Activated CD4-positive, alpha-beta T cell treated with anti-CD3 and anti-CD28 coated beads, Interleukin-2, amount 50 U/mL, for 48 hours (primary cell): Measurements from ENCODE around the gene FAM174B.

ENCODE experiments used
- DNase-seq, 2 experiments: peaks; one replicate each; pipeline ENCODE4 v3.0.0-alpha.2; 2020

Gene FAM174B

DNA sequence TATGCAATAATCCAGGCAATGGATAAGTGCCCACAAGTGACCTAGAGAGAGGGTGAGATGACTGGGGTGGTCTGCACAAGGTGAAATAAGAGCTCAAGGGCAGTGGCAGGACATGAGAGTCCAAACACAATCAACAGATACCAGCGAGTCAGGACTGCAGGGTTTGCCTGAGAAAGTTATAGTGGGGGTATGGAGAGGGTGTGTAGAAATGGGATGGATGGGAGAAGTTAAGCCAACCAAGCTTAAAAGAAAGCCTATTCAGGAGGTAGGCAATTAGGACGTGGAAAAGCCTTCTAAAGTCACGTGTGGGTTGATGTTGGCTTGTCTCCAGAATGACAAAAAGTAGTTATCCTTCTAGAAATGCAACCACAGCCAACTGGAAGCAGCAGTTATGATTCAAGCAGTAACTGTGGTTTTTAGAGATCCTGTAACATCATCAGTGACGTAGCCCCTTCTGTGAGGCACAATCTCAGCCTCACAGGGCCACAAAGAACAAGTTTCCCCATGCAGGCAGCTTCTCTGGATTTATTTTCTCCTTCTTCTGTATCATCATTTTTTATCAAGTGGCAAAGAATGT, 56.1 kb downstream of the FAM174B start:
- DNase-seq: no peak

DNA sequence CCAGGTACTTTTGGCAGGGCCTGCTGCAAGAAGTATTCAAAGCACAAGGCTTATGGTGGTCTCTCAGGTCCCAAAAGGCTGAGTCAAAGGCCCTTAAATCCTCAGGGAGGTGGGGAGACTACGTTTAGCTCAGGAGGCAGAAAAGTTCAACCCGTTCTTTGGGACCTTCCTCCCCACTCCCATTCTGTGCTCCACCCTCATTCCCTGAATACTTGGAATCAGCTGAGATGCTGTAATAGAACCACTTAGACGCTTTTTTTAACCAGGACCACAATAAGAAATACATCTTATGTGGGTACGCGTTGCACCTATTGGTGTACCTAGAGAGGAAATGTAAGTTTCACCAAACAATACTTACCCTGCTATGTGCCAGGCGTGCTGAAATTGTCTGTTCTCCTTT, 58.0 kb downstream of the FAM174B start:
- DNase-seq: no peak

DNA sequence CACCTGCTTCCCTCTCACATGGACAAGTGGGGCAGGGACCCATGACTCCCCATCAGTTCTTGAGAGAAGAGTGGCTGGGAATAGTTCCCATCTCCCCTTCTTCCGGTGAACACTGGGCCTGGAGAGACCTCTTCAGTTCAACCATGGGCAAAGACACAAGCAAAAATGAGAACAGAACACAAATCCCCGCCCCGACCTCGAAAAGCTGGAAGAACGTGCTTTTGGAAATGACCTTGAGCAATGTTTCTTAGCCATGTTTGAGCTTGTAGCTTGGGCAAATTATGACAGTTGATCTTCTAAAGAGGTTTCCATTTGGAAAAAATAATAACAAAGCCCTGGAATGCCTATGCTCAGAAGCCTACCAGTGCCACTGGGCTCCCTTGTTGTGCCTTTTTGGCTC, 59.0 kb downstream of the FAM174B start:
- no peak for DNase-seq

DNA sequence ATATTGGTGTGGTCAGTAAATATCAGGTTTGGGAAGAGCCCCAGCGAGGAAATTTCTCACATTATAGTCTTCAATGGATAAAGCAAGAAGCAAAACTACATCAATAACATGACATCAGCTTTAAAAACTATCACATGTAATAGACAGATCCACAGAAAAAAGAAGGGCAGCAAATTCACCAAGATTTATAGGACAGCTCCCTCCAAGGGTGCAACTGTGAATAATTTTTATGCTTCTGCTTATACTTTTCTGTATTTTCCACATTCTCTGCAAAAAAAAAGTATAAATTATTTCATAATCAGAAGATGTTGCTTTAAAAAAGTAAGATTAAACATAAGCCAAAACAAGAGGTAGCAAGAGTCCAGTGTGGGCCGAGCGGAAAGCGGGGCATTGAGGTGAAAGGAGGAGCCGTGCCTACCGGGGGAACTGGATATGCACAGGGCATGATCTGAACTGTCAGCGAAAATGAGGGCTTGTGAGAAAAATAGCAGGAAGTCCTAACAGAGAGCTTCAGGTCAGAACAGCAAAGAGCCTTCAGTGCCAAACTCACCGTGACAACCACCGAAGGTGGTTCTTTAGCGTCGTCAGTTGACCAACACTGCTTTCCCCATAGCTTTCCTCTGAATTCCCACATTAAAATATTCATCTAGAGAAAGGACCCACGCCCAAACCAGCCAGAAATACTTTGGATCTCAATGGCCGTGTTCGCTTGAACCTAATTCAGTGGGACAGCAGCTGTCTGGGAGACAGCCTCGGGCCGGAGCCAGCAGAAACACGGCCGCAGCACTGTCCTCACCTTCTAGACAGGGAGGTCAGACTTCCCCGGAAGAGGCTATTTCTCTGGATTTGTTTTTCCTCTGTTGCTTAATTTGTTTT, 59.8 kb downstream of the FAM174B start:
- DNase-seq: no peak

DNA sequence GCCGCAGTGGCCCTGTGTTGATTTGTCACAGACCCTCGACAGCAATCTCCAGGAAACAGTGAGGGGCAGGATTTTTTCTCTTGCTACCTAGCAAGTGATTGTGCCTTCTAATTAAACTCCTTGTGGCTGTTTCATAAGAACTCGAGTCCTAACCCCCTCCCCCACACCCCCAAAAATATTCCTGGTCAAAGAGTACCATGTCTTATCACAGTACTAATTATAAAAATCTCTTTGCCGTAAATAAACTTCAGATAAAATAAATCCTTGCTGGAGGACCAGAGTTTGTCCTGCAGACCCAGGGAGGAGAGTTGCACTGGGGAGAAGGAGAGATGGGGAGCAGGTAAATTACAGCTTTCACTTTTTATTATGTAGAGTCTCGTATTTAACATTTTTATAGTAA, 64.3 kb downstream of the FAM174B start:
- no peak for DNase-seq

DNA sequence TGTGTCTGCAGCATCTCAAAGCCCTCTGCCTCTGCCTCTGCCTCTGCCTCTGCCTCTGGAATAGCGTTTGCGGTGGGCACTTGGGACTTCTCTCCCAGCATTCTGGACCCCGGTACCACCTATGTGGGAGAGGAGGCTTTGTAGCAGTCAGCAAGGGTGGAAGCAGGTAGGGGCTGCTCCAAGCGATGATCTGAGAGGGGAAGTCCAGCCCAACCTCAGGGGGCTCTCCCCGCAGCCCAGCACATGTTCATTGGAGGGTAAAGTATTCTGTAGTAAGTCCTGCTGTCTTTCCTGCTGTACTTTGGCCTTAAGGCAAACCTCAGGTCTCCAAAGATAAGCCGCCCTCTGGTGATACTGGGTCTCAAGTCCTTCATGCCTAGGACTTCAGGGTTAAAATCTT, 68.6 kb downstream of the FAM174B start:
- no peak for DNase-seq

DNA sequence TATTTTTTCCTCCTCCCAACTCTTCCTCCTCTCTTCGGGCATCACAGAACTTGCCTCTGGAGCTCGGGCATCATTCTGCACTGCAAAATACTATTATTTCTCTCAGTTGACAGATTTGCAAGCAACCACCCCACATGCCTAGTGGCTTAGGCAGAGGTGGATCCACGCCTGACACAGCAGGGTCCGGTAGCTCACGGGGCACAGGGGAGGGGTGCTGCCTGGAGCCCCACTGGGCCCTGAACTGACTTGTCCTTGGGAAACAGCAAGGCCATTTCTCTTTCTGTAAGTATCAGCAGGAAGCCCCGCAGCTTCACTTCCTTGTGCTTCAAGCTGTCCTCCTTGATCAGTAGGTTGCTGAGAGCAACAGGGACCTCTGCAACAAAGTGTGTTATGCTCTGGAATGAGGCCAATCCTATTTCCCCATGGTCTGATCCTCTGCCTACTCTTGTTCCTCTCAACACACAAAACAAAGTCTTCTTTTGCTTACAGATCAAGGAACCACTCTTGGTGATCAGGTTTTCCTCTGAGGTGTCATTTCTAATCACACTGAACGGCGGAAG, 69.1 kb downstream of the FAM174B start:
- DNase-seq: no peak

DNA sequence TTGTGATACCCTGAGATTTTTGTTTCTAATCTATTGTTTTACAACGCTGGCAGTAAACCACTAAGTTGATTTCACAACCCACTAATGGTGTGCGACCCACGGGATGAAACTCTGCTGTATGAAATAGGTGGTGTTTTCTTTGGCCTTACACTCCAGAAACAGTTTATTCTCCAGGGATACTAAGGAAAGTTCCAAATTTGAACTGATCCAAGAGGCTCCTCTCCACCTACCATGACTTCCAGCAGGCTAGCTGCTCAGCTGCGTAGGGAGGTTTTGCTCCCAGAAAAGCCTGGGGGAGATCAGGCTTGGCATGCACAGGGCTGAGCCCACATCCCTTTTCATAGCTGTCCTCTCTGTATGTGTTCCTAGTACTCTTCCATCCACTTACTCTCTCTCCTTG, 71.5 kb downstream of the FAM174B start:
- DNase-seq: no peak

DNA sequence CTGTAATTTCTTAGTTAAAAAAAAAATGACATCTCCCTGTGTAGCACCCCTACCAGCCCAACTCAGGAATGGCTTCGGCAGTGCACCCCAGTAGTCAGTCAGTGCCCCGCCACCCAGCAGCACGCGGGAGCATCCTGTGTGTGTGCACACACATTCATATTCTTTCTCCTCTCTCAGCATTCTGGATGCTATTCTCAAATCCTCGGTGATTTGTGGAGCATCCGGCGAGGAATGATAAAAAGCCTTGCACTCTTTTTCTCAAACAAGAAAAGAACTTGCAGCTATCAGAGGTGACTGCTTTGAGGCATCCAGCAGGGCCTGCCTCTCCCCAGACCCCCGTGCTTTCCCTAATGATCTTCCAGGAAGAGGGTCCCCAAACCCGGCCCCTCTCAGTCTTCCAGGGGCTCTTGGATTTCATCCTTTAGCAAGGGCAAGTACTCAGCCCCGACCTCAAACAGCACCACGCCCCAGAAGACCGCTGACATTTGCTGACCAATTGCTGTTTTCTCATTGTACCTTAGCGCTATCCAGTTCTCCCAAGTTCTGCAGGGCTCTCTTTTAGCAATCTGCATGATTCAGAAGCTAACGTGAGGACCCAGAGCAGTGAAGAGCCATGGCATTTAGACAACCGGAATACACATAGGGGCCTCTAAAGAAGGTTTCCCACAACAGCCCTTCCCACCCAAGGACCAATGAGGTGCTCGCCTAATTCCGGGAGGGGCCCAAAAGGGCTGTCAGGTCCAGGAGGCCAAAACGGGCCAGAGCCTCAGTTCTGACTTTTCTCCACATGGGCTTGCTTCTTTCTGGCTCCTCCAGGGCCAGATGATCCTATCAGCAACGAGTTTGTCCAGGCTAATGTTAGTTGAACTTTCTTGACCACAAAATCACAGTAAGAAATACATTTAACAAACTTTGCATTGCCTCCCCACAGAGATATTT, 72.2 kb downstream of the FAM174B start:
- no peak for DNase-seq

DNA sequence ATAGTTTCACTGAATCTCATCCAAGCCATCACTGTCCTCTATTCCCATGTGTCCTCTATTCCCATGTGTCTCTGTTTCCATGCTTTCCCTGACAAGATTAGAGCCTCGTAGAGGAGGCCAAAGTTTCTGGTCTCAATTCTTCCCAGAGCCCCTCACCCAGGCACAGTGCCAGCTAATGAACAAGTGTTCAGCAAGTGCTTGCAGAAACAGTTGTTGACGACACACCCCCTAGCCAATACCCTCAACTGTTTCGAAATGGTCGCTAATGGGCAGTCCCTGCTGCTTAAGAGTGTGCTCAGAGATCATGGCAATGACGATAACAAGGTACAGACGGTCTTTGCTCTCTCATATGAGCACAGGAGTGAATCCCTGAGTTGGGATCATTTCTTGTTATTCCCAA, 73.4 kb downstream of the FAM174B start:
- no peak for DNase-seq

DNA sequence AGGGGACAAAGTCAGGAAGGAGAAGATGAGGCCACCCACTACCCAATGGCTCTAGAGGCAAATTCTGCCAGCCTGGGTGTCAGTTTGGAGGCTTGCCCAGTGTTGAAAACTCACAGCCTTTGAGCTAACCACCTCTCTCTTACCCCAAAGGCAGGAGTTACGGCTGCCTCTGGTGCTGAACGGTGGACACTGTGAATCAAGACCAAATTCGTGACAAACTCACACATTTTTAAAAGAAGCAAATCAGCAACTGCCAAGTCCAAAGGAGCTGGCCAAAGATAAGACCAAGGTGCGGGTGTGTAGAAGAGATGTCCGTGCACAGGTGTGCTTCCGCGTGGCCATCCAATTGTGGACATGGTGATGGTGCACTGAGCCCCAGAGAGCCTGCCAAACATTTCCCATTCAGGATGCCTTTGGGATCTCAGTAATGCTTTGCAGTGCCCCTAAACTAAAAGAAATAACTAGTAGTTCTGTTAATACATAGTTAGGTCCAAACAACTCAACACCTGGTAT, 74.6 kb downstream of the FAM174B start:
- DNase-seq: no peak

DNA sequence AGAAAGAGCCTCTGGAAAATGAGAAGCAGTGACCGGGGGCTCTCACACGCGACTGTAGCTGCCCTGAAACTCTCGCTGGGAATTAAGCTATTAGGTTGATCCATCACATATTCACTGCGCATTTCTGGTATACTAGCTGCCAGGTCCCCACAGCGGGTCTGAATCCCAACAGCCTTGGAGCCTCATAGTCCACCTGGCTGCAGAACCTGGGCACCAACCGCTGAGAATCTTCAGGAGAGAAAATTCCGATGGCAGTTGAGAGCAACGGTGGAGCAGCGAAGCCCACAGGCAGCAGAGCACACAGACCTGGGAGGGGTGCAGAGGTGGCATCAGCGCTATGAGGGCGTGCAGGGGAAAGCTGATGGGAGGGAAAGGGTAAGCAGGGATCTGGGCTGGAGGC, 75.1 kb downstream of the FAM174B start:
- no peak for DNase-seq

DNA sequence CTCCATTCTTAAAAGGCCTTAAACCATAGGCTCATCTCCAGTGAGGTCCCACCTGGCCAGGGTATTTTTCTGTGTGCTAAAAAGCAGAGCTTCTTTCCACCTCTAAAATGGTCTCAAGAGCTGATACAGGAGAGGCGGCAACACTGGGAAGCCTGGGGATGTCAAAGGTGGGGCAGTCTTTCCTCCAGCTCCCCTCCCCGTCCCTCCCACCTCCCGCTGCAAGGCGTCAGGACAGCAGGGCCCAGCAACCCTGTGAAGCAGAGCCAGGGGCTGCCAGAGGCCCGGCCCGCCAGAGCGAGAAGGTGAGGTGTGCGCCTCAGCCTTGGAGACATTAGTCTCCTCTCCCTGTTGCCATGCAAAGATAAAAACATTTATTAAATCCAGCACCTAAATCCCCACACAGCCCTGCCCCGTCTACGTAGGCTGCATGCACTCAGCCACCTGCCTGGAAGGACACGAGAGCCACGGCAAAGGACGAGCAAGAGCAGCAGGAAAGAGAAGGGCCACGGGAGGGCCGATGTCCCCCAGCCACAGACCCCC, 75.6 kb downstream of the FAM174B start:
- no peak for DNase-seq

DNA sequence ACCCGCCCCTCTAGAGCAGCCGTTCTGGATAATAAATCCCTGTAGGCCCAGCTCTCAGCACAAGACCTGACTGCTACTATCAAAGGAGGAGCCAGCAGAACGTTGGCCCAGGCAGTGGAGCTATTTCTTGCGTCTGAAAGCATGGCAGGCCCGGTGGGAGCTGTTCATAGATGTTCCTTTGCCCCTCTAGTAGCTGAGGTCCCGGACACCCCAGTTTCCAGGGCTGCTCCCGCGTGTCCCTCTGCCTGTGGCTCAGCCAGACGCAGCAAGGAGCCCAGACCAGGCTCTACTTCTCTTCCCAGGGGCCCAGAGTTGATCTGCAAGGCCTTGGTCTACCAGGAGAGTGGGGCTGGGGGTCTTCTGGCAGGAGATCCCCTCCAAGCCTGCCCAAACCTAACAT, 76.1 kb downstream of the FAM174B start:
- no peak for DNase-seq

DNA sequence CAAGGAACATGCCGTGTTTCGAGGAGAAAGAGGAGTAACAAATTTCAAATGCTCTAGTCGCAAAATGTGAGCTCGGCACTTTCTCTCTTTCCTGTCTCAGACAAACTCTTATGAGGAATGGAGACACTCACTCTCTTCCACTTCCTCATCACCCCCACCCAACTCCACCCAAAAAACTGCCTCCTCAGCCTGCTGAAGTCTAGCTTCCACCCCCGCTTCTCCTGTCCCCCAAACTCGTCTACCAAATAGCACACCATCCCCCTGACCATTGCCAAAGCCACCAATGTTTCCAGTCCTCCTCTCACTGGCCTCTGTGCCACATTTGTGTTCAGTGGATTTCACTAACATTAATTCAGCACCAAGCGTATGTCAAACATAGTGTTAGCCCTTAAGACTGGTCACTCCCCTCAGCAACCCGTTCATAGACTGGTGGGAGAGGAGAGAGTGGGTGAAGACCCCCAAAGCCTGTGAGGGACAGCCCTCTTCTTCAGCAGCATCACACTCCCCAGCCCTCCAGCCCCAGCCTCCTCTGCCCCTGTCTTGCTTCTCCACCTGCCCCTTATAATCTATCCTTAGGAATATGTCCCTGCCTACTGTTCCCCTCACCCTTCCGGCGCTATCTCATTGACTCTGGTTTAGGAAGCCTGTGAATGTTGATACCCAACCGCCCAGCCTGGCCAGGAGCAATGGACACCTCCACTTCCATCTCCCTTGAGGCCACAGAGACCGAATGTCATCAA, 77.3 kb downstream of the FAM174B start:
- DNase-seq: no peak

DNA sequence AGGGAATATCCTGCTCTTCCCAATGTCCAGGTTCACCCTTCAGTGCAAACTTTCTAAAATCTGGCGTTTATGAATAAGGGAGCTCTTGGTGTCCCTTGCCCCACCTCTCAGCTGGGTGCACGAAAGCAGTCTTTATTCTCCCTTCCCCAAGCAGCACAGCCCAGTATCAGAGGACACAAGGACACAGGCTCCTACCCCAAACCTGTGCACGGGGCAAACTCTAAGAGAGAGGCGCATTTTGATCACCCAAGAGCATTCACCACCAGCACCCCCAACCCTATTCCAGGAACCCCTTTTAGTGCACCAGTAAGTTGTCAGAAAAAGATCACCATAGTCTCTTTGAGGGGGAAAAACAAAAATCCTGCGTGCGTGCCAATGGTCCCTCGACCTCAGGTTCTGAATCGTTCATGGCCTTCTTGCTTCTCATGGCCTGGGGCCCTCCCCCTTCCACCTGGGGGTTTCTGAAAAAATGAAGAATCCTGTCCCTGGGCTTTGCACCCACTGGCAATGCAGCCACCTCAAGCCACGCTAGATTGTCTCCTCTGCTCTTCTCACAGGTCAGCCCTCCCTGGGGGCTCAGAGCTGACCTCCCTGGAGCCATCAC, 78.9 kb downstream of the FAM174B start:
- DNase-seq: no peak

DNA sequence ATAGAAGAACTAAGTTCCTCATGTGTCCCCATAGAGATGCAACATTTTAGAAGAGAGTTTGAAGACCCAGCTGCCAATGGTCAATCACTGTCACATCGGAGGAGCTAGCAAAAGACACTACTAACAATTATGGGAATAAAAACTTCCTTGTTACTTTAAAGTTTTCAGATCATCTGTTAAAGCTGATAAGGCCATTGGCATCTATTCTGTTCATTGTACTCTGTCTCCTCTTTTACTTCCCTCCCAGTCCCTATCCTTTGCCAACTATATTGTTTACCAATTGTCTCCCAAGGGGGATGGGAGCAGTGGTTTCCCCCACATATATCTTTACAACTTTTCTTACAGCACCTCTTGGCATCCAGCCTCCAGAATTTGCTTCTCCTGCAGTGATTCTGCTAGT, 81.0 kb downstream of the FAM174B start:
- no peak for DNase-seq

DNA sequence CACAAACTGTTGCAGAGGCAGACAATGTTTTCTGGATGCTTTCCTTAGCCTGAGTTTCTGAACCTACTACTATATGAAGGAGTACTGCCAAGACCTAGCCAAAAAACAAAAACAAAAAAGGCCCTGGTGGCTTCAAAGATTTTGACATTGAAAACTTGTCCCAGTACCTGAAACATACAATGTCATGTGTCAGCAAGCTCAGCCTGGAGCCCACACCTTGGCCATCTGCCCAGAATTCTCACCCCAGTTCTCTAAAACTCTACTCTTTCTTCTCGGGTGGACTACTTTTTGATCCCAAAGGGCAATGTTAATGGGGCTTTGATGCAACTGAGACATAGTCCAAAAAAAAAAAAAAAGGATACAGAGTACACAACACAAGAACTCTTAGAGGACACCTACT, 81.4 kb downstream of the FAM174B start:
- DNase-seq: no peak

DNA sequence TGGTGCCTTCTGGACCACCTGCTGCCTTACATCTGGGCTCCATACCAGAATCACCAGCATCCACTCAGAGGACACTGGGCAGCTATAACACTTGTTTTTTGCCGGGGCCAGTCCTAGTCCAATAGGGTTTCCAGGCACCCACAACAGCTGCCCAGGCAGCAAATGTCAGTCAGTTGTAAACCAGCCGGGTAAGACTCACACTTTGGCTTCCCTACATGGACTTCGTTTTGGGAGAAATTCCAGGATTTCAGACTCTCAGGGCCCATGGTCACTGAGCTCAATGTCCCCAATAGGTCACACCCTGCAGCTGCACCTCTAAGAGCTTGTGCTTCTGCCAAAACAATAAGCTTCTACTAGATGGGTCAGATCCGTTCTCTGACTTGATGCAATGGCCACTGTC, 83.8 kb downstream of the FAM174B start:
- no peak for DNase-seq

DNA sequence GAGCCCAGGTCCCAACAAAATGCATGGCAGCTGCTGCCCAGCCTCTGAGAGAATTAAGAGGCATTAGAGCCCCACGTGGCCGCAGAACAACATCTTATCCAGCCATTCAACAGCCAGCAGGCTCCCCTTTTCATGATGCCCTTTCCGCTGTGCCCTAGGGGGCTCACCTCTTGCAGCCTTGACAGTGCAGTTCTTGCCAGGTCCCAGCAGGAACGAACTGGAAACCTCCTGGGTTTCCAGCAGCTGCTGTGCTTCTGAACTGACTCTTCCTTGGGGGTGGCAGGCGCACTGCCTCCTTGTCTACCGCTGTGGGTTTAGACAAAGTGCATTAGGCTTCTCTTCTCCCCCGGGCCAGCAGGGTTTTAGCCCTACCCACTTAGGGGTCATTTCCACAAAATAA, 85.2 kb downstream of the FAM174B start:
- DNase-seq: no peak

DNA sequence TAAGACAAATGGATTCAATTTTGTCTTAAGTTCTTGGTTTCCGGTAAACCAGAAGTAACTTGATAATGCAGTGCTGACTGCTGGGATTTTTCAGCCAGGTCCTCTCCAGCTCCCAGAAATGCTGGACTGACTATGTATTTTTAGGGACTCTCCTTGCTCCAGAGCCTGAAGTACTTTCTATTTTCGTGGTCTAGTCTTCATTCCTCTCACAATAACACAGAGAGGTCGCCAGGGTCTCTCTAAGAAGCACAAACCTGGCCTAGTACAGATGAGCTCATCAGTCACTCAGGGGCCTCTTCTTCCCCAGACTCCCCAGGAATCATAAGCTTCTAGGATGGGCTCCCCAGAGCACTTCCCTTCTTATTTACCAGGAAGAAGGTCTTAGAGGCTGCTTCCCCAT, 85.8 kb downstream of the FAM174B start:
- DNase-seq: no peak
